Fibroblast of pulmonary artery (primary cell): ENCODE results near the gene EFTUD2.

ENCODE experiments used
- DNase-seq: peaks from one replicate; pipeline ENCODE4 v3.0.0-alpha.2; 2010; ENCODE audit warnings: low read depth
- H3K4me3 ChIP-seq: replicated peaks from 2 replicates; pipeline ENCODE4 v1.5.1; 2011; ENCODE audit warnings: low read depth, mild to moderate bottlenecking, control low read depth, low read length, moderate library complexity
- CTCF ChIP-seq: IDR thresholded peaks from 2 replicates; pipeline ENCODE4 v1.5.1; 2011; ENCODE audit warnings: mild to moderate bottlenecking, control low read depth, low read length, inconsistent platforms; ENCODE audit errors: missing control alignments

The EFTUD2 gene

DNA sequence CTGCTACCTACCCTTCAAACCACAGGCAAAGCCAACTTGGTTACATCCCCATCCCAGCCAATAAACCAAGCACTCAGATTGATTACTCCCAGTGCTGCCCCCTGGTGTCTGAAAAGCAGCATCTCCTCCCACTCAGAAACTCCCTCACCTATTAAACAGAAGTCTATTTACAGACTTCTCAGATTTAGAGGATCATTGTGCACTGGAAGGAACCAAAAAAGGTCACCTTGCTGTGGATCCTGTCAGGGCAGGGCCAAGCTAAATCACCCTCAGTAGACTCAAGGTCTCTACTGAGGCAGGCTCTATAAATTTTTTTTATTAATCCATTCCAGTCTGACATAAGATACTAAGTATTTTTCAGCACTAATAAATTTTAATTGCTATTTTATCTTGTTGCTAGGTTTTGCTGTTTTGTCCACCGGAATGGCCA, 34.0 kb downstream of the EFTUD2 start:
- no peak overlapping the region for H3K4me3 ChIP-seq
- peak; percentile 92 for TF ChIP-seq CTCF
- DNase-seq: peak; percentile 85

DNA sequence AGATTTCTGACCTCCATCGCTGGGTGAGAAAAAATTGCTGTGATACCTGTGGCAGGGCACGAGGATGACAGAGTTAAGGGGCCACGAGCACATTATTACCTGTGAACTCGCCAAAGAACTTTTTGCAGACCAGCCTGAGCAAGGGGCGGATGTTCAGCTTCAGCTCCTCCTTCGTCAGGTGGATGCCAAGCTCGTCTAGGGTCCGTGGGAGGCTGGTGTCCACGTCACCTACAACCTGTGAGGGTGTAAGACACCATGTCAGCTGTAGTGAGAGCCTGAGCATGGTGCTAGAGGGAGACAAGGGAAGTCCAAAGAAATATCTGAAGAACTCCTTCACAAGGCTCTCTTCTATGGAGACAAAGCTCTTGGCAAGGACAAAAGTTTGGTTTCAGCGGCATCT, 34.4 kb downstream of the EFTUD2 start:
- TF ChIP-seq CTCF: no peak
- DNase-seq: no peak
- no peak overlapping the region for H3K4me3 ChIP-seq

GRCh38 chr17:44863061-44863918, 36.0 kb downstream of the EFTUD2 start:
- peak; percentile 20 for DNase-seq
- TF ChIP-seq CTCF: no peak

DNA sequence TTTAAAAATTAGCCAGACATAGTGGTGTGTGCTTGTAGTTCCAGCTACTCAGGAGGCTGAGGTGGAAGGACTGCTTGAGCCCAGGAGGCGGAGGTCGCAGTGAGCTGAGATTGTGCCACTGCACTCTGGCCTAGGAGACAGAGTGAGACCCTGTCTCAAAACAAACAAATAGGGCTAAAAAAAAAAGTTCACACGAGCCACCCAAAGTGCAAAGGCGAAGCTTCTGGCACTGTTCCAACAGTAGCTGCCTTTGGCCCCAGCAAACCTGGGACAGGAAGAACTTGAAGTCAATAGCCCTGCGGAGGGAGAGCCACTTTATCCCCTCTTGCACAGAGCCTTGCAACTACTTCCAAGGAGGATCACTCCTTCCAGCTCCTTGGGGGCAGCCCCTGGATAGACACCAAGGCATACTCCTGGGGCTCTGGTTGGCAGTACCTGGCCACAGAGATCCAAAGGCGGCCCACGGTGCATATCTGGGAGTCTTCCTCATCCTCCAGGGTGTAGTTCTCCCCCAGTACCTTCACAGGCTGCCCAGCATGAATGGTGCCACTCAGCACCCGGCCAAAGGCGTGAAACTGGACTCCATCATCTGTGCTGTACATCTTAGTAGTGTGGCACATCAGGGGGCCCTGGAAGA, 36.8 kb downstream of the EFTUD2 start:
- TF ChIP-seq CTCF: no peak
- no peak for DNase-seq
- H3K4me3 ChIP-seq: no peak overlapping the region

More at GRCh38 chr17:44863061-44863918, 36.0 kb downstream of the EFTUD2 start:
- no peak overlapping the region for H3K4me3 ChIP-seq

- TF ChIP-seq CTCF: no peak
- DNase-seq: no peak
- no peak overlapping the region for H3K4me3 ChIP-seq
These were observed 39.5 kb downstream of the EFTUD2 start for GRCh38 chr17:44859701-44860100.

GRCh38 chr17:44854192-44854591, 45.1 kb downstream of the EFTUD2 start:
- no peak for DNase-seq
- no peak for TF ChIP-seq CTCF
- H3K4me3 ChIP-seq: no peak overlapping the region
